Erythroblast (primary cell): ENCODE data around the gene CCHCR1.
"Not testable (repeated sequence)": the region's sequence is repeated elsewhere in the genome, so short reads cannot be mapped to it uniquely, and the experiment has no call there.

Experiments used
- DNase-seq, 2 experiments: peaks; one replicate each; lab custom pipeline; 2025; lab: John Stamatoyannopoulos, UW
- GATA1 ChIP-seq: IDR thresholded peaks from 2 replicates; pipeline ENCODE4 v1.6.1; 2011; ENCODE audit warnings: low read depth, mild to moderate bottlenecking, control low read depth, low read length, moderate library complexity
- POLR2A ChIP-seq: IDR thresholded peaks from 2 replicates; pipeline ENCODE4 v1.6.1; 2011; ENCODE audit warnings: mild to moderate bottlenecking, low read length

Gene CCHCR1

DNA sequence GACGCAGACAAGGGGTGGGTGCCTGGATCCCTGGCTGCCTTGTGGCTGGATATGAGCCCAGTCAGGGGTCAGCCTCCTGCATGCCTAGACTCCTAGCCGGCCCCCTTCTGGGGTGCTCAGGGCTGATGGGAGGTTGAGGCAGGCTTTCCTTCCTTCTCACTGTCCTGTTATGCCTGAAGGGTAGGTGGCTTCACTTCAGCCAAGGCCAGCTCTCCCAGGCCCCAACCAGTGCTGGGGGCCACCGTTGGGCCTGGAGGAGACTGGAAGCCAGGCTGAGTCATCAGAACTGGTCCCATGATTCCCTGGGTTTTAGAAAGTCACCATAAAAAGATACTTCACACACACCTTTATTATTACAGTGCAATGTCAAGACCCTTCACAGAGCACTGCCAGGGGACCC, 15.8 kb upstream of the CCHCR1 start:
- DNase-seq = no peak
- no peak for TF ChIP-seq GATA1
- TF ChIP-seq POLR2A = no peak

DNA sequence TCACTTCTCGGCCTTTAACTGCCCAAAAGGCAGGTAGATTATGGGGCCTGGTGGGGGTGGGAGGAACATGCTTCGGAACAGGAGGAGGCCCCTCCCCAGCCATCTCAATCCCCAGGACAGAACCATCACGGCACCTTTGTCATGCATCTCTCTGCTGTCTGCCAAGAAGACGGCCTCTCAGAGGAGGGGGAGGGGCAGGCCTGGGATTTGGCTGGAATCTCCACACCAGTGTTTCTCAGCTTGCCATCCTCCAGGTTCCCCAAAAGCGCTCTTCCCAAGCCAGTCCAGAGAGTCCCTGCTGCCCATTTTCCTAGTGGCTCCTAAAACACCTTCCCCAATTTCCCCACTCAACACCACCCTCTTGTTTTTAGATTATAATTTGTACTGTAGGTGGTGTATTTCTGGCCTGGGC, 15.4 kb upstream of the CCHCR1 start:
- no peak for DNase-seq
- TF ChIP-seq GATA1 = no peak
- TF ChIP-seq POLR2A = no peak

DNA sequence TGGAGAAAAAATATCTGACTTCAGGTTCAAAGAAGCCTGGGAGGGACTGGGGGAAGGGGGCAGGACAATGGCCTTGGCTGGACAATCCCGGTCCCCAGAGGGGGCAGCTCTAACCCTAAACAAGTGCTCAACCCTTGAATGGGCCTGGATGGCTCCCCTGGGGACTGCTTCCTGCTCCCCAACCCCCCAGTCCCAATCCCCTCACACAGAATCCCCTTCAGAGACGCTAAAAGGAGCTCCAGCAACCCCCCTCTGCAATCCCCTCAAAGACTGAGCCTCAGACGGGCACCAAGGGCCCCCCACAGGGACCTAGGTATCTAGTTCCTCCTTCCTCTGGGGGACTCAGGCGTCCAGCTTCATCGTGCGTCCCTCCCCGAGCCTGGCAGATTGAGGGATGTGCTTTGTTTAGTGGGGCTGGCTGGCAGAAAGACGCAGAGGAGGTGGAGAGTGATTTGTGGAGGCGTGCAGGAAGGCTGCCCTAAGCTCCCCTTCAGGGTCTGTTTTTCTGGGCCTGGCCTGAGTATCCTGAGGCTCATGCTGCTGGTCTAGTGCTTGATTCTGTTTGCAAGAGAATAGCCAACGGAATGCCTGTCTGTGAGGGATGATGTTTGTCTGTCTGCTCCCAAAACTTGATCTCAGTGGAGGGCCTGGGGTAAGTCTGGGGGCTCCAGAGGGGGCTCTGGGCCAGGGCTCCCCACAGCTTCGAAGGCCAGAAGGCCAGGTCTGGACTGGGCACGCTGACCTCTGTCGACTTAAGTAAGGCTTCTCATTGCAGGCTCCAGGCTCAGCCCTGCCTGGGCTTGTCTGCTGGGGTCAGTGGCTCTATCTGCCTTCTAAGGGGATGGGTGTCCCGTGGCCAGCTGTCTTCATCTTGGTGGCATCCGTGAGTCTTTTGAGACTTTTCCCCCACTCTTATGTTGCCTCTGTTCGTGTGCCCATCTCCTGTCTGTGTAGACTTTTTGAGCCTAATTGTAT, 14.6 kb upstream of the CCHCR1 start:
- TF ChIP-seq GATA1 (no peak), POLR2A (no peak)
- DNase-seq = no peak

DNA sequence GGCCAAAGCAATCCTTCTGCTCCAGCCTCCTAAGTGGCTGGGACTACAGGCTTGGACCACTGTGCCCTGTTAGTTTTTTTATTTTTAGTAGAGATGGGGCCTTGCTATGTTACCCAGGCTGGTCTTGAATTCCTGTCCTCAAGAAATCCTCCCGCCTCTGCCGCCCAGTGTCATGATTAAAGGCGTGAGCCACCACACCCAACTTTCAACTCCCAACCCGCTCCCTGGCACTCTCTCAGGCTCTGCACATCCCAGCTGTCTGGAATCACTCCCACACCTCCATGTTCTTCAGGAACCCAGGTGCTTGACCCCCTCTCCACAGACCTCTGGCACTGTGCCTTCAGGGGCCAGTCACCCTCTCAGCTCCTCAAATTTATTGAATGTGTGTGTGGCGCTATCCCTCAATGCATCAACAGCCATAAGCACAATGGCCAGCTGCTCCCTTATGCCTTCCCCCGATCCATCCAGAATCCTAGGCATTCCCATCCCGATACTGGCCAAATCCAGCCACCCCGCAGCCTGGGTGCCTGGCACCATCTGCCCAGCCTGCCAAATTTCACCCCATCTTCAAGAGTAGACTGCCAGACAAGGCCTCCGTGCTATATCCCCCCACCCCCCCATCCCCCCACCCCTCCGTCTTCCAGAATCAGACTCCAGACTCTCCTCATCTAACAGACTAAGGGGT, 13.5 kb upstream of the CCHCR1 start:
- TF ChIP-seq GATA1 (no peak), POLR2A (no peak)
- DNase-seq = no peak

DNA sequence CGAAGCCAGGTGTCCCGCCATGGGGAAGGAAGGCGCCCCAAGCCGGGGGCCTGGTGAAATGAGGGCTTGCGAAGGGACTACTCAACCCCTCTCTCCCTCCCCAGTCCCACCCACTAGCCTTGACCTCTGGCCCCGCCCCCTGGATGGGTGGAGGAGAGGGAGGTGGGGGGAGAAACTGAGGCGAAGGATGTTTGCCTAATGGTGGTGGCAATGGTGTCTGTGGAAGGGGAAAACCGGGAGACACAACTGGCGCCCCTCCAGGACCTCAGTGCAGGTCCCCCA, 12.9 kb upstream of the CCHCR1 start, which contains the start of gene POU5F1:
TSS of gene POU5F1 (minus strand) at position 83 of the 282 bp plus-strand sequence. CDS start at position 21, 62 bp downstream.
- no peak for DNase-seq
- TF ChIP-seq GATA1 (no peak), POLR2A (no peak)

DNA sequence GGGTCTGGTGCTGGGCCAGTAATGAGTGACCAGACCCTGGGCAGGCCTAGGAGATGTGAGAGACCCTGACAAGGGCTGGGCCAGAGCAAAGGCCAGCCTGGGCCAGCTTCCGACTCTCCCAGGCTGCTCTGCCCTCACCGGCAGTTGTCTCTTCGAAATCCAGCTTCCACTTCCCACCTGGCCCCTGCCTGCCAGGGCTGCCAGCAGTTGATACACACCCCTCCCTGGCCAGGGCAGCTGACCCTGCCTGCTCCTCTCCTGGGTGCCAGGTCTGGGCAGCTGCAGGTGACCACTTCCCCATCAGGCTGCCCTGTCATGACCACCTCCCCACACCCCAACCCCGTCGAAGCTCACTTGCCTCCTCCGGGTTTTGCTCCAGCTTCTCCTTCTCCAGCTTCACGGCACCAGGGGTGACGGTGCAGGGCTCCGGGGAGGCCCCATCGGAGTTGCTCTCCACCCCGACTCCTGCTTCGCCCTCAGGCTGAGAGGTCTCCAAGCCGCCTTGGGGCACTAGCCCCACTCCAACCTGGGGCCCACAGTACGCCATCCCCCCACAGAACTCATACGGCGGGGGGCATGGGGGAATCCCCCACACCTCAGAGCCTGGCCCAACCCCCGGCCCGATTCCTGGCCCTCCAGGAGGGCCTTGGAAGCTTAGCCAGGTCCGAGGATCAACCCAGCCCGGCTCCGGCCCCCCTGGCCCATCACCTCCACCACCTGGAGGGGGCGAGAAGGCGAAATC, 12.4 kb upstream of the CCHCR1 start:
- DNase-seq = not testable (repeated sequence)

DNA sequence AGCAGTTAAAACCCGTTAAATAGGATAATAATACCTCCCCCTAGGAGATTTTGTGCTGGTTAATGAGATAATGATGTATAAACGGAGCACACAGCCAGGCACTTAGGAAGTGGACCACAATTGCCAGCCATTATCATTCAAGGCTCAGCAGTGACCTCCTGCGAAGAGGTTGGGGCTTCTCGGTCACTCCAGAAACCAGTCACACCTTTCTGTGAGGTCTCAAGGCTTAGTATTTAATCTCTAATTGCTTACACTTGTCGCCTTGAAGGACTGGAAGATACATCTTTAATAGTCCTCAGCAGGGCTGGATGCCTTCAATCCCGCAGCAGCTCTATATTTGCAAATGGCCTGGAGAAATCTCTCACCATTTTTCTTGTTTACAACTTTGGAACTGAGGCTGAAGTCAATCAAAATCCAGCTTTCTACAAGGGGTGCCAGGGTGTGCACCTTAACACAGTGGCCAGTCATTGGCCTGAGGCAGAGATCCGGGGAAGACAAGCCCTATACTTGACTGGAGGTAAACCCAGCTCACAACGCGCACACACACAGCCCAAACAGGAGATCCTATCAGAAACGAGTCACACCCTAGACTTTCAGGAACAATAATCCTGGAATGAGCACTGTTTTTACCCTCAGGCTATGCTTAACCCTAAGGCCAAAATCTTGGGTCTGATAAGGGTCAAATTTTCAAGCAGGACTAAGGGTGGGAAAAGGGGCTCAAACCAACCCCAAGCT, 11.7 kb upstream of the CCHCR1 start:
- TF ChIP-seq POLR2A (no peak), GATA1 (no peak)

DNA sequence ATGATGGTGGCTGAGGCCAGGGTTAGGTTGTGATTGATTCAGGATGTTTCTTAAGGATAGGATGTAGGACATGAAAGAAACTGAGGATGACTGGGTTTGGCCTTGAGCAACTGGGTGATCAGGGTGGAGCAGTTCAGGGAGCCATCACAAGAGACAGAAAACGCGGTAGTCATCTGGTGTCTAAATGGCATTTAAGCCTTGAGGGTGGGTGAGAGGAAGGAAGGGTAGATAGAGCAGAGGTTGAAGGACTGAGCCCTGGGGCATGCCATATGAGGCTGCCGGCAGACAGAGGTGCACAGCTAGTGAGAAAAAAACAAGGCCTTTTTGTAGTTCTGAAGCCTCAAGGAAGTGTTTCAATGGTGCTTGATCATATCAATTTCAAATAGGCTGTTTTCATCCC, 11.0 kb upstream of the CCHCR1 start:
- TF ChIP-seq POLR2A (no peak), GATA1 (no peak)
- no peak for DNase-seq

More for the DNA sequence above, 11.7 kb upstream of the CCHCR1 start:
- no peak for DNase-seq

DNA sequence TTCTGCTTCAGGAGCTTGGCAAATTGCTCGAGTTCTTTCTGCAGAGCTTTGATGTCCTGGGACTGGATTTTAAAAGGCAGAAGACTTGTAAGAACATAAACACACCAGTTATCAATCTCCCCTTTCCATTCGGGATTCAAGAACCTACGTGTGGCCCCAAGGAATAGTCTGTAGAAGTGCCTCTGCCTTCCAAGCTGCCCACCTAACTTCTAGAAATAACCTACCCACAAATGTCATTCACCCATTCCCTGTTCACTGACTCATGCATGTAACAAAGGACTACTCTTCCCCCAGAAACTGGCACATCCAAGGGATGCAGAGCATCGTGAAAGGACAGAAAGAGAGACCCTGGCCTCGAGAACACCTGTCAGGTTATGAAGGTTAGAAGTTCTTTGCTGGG, 8.4 kb upstream of the CCHCR1 start:
- no peak for TF ChIP-seq POLR2A
- TF ChIP-seq GATA1 = no peak
- DNase-seq = no peak

DNA sequence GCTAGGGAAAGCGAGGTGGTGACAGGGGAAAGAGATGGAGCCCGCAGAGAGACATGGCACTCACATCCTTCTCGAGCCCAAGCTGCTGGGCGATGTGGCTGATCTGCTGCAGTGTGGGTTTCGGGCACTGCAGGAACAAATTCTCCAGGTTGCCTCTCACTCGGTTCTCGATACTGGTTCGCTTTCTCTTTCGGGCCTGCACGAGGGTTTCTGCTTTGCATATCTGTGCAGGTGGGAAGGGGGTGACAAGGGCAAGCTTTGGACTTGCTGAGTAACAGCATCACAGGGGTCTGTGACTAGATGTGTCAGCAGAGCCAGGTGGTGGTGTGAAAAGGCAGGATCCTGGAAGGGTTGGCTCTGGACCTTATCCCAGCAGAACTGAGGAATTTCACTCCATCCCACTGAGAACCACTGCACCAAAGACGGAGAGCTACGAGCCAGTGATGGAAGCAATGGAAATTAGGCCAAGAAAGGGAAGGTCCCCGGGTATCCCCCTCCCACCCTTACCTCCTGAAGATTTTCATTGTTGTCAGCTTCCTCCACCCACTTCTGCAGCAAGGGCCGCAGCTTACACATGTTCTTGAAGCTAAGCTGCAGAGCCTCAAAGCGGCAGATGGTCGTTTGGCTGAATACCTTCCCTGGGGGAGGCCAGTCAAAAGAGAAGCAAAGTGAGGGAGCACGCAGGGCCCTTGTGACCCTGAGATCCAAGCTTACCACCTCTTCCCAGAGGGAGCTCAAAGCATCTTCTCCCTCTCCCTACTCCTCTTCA, 7.6 kb upstream of the CCHCR1 start:
- DNase-seq = not testable (repeated sequence)

DNA sequence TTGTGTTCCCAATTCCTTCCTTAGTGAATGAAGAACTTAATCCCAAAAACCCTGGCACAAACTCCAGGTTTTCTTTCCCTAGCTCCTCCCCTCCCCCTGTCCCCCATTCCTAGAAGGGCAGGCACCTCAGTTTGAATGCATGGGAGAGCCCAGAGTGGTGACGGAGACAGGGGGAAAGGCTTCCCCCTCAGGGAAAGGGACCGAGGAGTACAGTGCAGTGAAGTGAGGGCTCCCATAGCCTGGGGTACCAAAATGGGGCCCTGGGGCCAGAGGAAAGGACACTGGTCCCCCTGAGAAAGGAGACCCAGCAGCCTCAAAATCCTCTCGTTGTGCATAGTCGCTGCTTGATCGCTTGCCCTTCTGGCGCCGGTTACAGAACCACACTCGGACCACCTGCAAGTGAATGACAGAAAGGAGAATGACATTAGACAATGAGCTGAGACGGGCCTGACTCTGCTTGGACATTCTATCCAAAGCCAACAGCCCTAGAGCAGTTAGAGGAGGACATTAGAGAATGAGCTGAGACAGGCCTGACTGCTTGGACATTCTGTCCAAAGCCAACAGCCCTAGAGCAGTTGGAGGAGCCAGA, 7.0 kb upstream of the CCHCR1 start:
- not testable (repeated sequence) for DNase-seq

DNA sequence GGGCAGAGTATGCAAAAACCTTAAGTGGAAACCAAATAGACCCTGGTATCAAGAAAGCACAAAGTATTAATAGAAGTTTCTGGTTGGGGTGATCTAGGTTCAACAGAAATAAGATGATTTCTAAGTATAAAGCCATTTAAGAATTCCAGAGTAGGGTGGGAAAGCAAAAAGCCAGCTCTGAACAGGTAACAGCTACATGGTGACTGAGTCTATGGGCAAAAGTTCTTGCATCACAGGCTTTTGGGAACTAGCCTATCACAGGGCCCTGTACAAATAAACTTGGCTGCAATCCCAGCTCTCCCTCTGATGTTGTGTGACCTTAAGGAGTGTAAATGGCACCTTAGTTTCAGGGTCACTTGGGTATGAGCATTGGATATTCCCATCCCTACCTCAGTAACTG, 6.3 kb upstream of the CCHCR1 start:
- no peak for TF ChIP-seq GATA1
- no peak for TF ChIP-seq POLR2A
- peak; percentile 18 to 64 for DNase-seq
